Endothelial cell of umbilical vein (primary cell): ENCODE measurements around the gene LSM14A. TPM values are rescaled to one million over a fixed set of nuclear protein-coding genes. Genes with fewer than 3 reads are reported as not detected.
A peak's percentile ranks its signal among the peaks of the same experiment; 100 is the strongest.

ENCODE experiments used
- Bru-seq: library from RNA; stranded (reverse); fragments of 400-500 nt; gene quantifications from one replicate; lab custom pipeline; 2021; lab: Mats Ljungman, UMichigan
- BruChase-seq, 2 experiments: library from RNA; stranded (reverse); fragments of 400-500 nt; gene quantifications; one replicate each; lab custom pipeline; 2021; lab: Mats Ljungman, UMichigan
- BruUV-seq: library from RNA; stranded (reverse); fragments of 400-500 nt; replicated peaks from 2 replicates; lab custom pipeline; 2021; lab: Mats Ljungman, UMichigan
- CTCF ChIA-PET: fragments of 300-600, 350-600 bp; sonication (Branson Sonifier 250); formaldehyde crosslinking; loops from one replicate; lab custom pipeline; 2021; ENCODE audit warnings: antibody characterized with exemption, inconsistent platforms; lab: Charles Lee
- POLR2A ChIA-PET: fragments of 300-600, 350-600 bp; sonication (Branson Sonifier 250); formaldehyde crosslinking; loops from one replicate; lab custom pipeline; 2021; ENCODE audit warnings: antibody characterized with exemption, inconsistent platforms; lab: Charles Lee
- DNase-seq: peaks from one replicate; pipeline ENCODE4 v3.0.0-alpha.2; 2011; ENCODE audit warnings: low read depth, low spot score
- FAIRE-seq: peaks from 2 replicates; lab custom pipeline; 2011; peaks lifted over from hg19 to GRCh38; lab: Jason Lieb, UNC
- H2AFZ ChIP-seq: 2 replicates; pipeline ENCODE4 v1.6.0; 2012; ENCODE audit warnings: low read depth, low read length, control low read depth, inconsistent platforms
- H3K27ac ChIP-seq: 2 replicates; pipeline ENCODE4 v1.5.1; 2011; ENCODE audit warnings: low read depth, mild to moderate bottlenecking, control low read depth, low read length, moderate library complexity; ENCODE audit not compliant: insufficient read depth
- H3K27me3 ChIP-seq, 2 experiments: 2 replicates each; pipeline versions ENCODE4 v1.6.0 to v1.6.1; 2011; ENCODE audit warnings: low read length in 2 of 2, mixed read lengths in 1 of 2; ENCODE audit not compliant: control insufficient read depth in 2 of 2, insufficient read depth in 2 of 2
- H3K36me3 ChIP-seq, 2 experiments: 2 replicates in 1 of 2; 3 replicates in 1 of 2; pipeline ENCODE4 v1.5.1; 2011; ENCODE audit warnings: low read length in 2 of 2, mild to moderate bottlenecking in 1 of 2, moderate library complexity in 1 of 2; ENCODE audit not compliant: control insufficient read depth in 2 of 2, insufficient read depth in 2 of 2; ENCODE audit errors: extremely low read depth in 1 of 2
- H3K4me1 ChIP-seq: 3 replicates; pipeline ENCODE4 v1.5.1; 2011; ENCODE audit warnings: mild to moderate bottlenecking, low read length; ENCODE audit not compliant: control insufficient read depth, insufficient read depth; ENCODE audit errors: extremely low read depth
- H3K4me2 ChIP-seq: 2 replicates; pipeline ENCODE4 v1.6.1; 2011; ENCODE audit warnings: low read length, control low read depth, mixed read lengths; ENCODE audit not compliant: insufficient read depth
- H3K4me3 ChIP-seq, 3 experiments: fragments of 200-600 bp in 1 of 3; sonication (generic), shearing (Covaris generic) in 1 of 3; replicated peaks in 1 of 3; 2 replicates each; pipeline ENCODE4 v1.5.1; 2011 to 2016; ENCODE audit warnings: control low read depth in 3 of 3, low read length in 3 of 3, mild to moderate bottlenecking in 2 of 3, inconsistent platforms in 1 of 3, low read depth in 1 of 3, moderate library complexity in 1 of 3; ENCODE audit not compliant: insufficient read depth in 1 of 3
- H3K79me2 ChIP-seq: 2 replicates; pipeline ENCODE4 v1.6.0; 2012; ENCODE audit warnings: low read length, inconsistent platforms; ENCODE audit not compliant: control insufficient read depth, insufficient read depth
- H3K9ac ChIP-seq: replicated peaks from 2 replicates; pipeline ENCODE3; 2011; ENCODE audit warnings: low read length, control low read depth; ENCODE audit not compliant: insufficient read depth; ENCODE audit errors: extremely low read depth
- H3K9me1 ChIP-seq: replicated peaks from 3 replicates; pipeline ENCODE4 v1.6.0; 2011; ENCODE audit warnings: mild to moderate bottlenecking, low read length; ENCODE audit not compliant: control insufficient read depth, insufficient read depth; ENCODE audit errors: extremely low read depth
- H3K9me3 ChIP-seq: replicated peaks from 2 replicates; pipeline ENCODE4 v1.5.1; 2012; ENCODE audit warnings: low read length, inconsistent platforms; ENCODE audit not compliant: control insufficient read depth, insufficient read depth
- H4K20me1 ChIP-seq: replicated peaks from 2 replicates; pipeline ENCODE3; 2011; ENCODE audit warnings: mild to moderate bottlenecking, low read length; ENCODE audit not compliant: control insufficient read depth, insufficient read depth; ENCODE audit errors: extremely low read depth
- EZH2 ChIP-seq: IDR thresholded peaks from 2 replicates; pipeline ENCODE4 v1.6.1; 2012; ENCODE audit warnings: borderline replicate concordance, low read depth, mild to moderate bottlenecking, moderate library complexity, low read length, inconsistent platforms; ENCODE audit not compliant: severe bottlenecking
- POLR2A ChIP-seq: IDR thresholded peaks from 2 replicates; pipeline ENCODE4 v1.6.1; 2012; ENCODE audit warnings: low read depth, mild to moderate bottlenecking, control low read depth, low read length
- POLR2AphosphoS5 ChIP-seq: IDR thresholded peaks from 2 replicates; pipeline ENCODE4 v1.6.1; 2012; ENCODE audit warnings: low read depth, mild to moderate bottlenecking, control low read depth, low read length, moderate library complexity; ENCODE audit not compliant: insufficient read depth
- dilution Hi-C: fragments of 300-500 bp; cut with MboI; formaldehyde crosslinking; loops from one replicate; pipeline ENCODE4 v1.15.0; 2019; ENCODE audit warnings: low sequenced_read_pairs; ENCODE audit not compliant: extremely low pct_ligation_motif_present
- intact Hi-C: fragments of 100-400 bp; cut with micrococcal nuclease; formaldehyde crosslinking; loops from one replicate; pipeline ENCODE4 v1.10.0; 2022
- long read RNA-seq: library from polyadenylated mRNA; stranded (forward); transcript quantifications from one replicate; pipeline ENCODE4 v2.0.0, GENCODE V29; 2021
- polyA minus RNA-seq, 3 experiments: library from RNA; depleted of rRNA, polyadenylated mRNA; stranded (reverse); fragments of >200 nt; gene quantifications; 1 replicate in 1 of 3; 2 replicates in 2 of 3; pipeline ENCODE4 v1.2.3, GENCODE V29; 2011
- polyA plus RNA-seq, 4 experiments: library from polyadenylated mRNA; depleted of rRNA in 3 of 4; stranded (reverse) in 3 of 4; unstranded in 1 of 4; fragments of >200 nt; gene quantifications; 2 replicates each; pipeline versions ENCODE4 v1.2.1 to v1.2.3, GENCODE V29; 2011 to 2012; ENCODE audit warnings: missing spikeins in 1 of 4
- total RNA-seq: library from RNA; stranded (reverse); gene quantifications from 2 replicates; pipeline ENCODE4 v1.2.3, GENCODE V29; 2021

Gene LSM14A
- 114 and 122 TPM in 2 replicates for total RNA-seq
- polyA plus RNA-seq = 96.7 and 99.7 TPM in 2 replicates
- polyA plus RNA-seq (2011; cell fraction: cytosol; rRNA removed) = 94.2 and 96.4 TPM in 2 replicates
- polyA plus RNA-seq (2011; cell fraction: nucleus; rRNA removed) = 68.2 and 72.9 TPM in 2 replicates
- 91.2 and 105 TPM in 2 replicates for polyA plus RNA-seq (2012)
- 296 and 327 TPM in 2 replicates for polyA minus RNA-seq
- 117 TPM for polyA minus RNA-seq (2011; cell fraction: cytosol; rRNA and poly(A)+ RNA removed)
- polyA minus RNA-seq (2011; cell fraction: nucleus; rRNA and poly(A)+ RNA removed) = 133 and 141 TPM in 2 replicates
- Bru-seq, nascent RNA = percentile 96 among the genes with signal in this experiment
- percentile 96 among the genes with signal in this experiment for BruChase-seq, experiment 1, labeled RNA remaining after a 6-hour chase
- percentile 96 among the genes with signal in this experiment for BruChase-seq, experiment 2, labeled RNA remaining after a 2-hour chase
- long read RNA-seq, transcript LSM14A-203 (10 exons, 3,596 nt) = major isoform, 65 of 138 reads
- long read RNA-seq, transcript LSM14A-201 (11 exons, 3,424 nt) = minor isoform, 29 of 138 reads
- long read RNA-seq, partial matches to known transcripts = 11 of 138 reads
- long read RNA-seq, other reads (novel, unspliced or antisense) = 32 of 138 reads

- Histone ChIP-seq H3K36me3 (peaks cover 0 to 2% of the 10 kb centered on the region in 2 experiments), H3K4me3 (peak within 1 kb of the TSS; percentile 70 to 96 (median 80)), H3K79me2 (peaks cover 47% of the 10 kb centered on the region), H3K27ac (peak within 1 kb of the TSS; percentile 97), H3K4me2 (peak within 1 kb of the TSS; percentile 72), H3K9me3 (no peaks in the 10 kb centered on the region), H3K9ac (peak within 1 kb of the TSS; percentile 99), H2AFZ (peak within 1 kb of the TSS; percentile 86), H3K4me1 (peaks cover 35% of the 10 kb centered on the region), H3K27me3 (peaks cover 3 to 6% of the 10 kb centered on the region in 2 experiments), H3K9me1 (no peaks in the 10 kb centered on the region), H4K20me1 (peaks cover 8% of the 10 kb centered on the region)
- POLR2A ChIA-PET = interaction anchor here (1.1 to 1.2 kb wide), 2 partner anchors 14 to 37 kb away, joined by 3 to 4 read pairs; no protein-coding TSS in a partner anchor
- FAIRE-seq (peak; percentile 12), DNase-seq (peak; percentile 85)
- CTCF ChIA-PET = interaction anchor here (1.0 kb wide), 1 partner anchor 394 kb away, joined by 3 read pairs; no protein-coding TSS in a partner anchor
- intact Hi-C loops (loop anchor here (5.0 kb wide), 3 partner anchors 175 to 1495 kb away; partner anchors contain the start of genes ANKRD27, KCTD15 and RGS9BP), dilution Hi-C loops (no loop called here)
- BruUV-seq = TSS peak; percentile 96
- TF ChIP-seq EZH2 = no peak
- peak; percentile 95 for TF ChIP-seq POLR2AphosphoS5
- peak; percentile 96 for TF ChIP-seq POLR2A
These were observed at the start of gene LSM14A for GRCh38 chr19:34171877-34172660. TSS of gene LSM14A (plus strand) at chr19:34172504. CDS start at chr19:34172643, 139 bp downstream.
